Heart left ventricle (tissue), 13 donors: ENCODE results near the gene PRKN.

Experiments used
- CTCF ChIP-seq, 12 donors: fragments of 200-600 bp; sonication (generic) in 4 of 12; IDR thresholded peaks; one replicate each; pipeline versions ENCODE4 v1.5.0 to v1.8.0; 2018 to 2022; ENCODE audit warnings: antibody characterized with exemption in 12 of 12, mild to moderate bottlenecking in 5 of 12
- POLR2A ChIP-seq, 2 donors: fragments of 450-650 bp; IDR thresholded peaks; one replicate each; pipeline ENCODE4 v1.6.1; 2017; ENCODE audit warnings: antibody characterized with exemption in 2 of 2, mild to moderate bottlenecking in 2 of 2, moderate library complexity in 2 of 2
- donor health status: ischemic (EF 13 %, LVEDD 7.1; RV severe dilation, severe dysfunction).
- donor health status: DM: no; HTN: yes; CAD: no.
- donor health status: DM: no; HTN: no; CAD: no.
- donor health status: ischemic (EF 25% LVEDD 6.9; RV normal size, moderate dysfunction).
- donor health status: ischemic (EF 25% LVEDD 5.7; RV mildly dilated, moderate dysfunction).
- donor health status: ischemic (EF 35%, LVEDD 5.7; RV mildly dilated, moderate dysfunction).
- donor health status: nonischemic (EF 11% LVEDD 7.7; RV severe dilation, severe dysfunction).
- donor health status: DM: yes; HTN: yes; CAD: no.
- donor health status: PGD.
- donor health status: ischemic (EF 29% LVEDD 5.4; RV normal size, mild dysfunction).
- donor health status: nonischemic (EF 23%, LVEDD 6.1; RV moderate dilation, normal function).

GRCh38 chr6:161635975-161636374 lies 1091.6 kb downstream of the PRKN start:
- no peak for TF ChIP-seq CTCF (IDR thresholded peaks at IDR 0.05)
- no peak for TF ChIP-seq POLR2A (IDR thresholded peaks at IDR 0.05)
